ENCODE measurements around the gene MSLN.

- TF ChIP-seq POLR2A (IDR thresholded peaks at IDR 0.05) (no peak), CTCF (IDR thresholded peaks at IDR 0.05) (no peak), POLR2AphosphoS5 (IDR thresholded peaks at IDR 0.05) (no peak)
Measured at GRCh38 chr16:802461-802860, 41.9 kb downstream of the MSLN start.
